Measurements from ENCODE around the gene TAOK2.
A peak's percentile ranks its signal among the peaks of the same experiment; 100 is the strongest.
"Not testable (repeated sequence)": the region's sequence is repeated elsewhere in the genome, so short reads cannot be mapped to it uniquely, and the experiment has no call there.

Gene TAOK2

DNA sequence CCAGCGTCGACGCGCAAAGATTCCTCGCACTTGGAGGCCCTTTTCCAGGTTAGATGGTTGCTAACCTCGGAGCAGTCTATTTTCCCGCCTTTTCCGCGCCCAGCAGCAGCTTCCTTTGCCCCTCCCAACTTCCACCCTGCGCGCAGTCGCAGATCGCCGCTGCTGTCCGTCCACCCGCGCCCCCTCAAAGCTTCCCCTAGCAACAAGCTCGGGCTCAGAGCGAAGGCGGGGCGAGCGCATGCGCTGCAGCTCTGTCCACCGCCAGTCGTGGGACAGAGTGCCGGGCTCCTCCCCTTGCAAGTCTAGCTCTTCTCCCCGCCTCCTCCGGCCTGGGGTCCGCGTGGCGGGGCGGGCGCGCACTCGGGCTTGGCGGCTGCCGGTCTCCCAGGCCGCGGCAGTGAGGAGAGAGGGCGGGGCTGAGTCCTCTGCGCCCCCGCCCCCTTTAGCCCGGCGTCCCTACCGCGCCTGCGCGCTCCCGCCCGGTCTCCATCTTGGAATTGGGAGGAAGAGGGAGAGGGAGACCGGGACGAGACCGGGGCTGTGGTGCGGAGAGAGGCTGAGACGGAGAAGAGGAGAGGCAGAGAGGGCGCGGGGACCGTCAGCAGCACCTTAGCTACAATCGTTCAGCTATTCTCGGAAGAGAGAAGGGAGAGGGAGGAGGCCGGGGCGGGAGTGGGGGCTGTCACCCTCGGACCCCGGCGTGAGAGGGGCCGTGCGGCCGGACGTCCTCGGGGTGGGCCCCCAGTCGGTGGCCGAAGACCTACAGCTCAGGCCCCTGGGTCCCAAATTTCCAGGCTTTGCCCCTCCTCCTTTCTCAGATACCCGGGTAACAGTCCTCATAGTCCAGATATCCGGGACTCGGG lies at the start of gene TAOK2:
TAOK2 (plus strand) TSS at position 485 of the 863 bp plus-strand sequence. CDS start 3,905 bp downstream, outside the sequence.
- Mint-ChIP-seq H3K4me1 (ENCODE audit: low read depth) (peaks cover 35% of the 10 kb centered on the region), H3K36me3 (ENCODE audit: low read depth) (peaks cover 62% of the 10 kb centered on the region), H3K27me3 (no peaks in the 10 kb centered on the region), H3K27ac (peak within 1 kb of the TSS; percentile 95), H3K9me3 (peaks cover 8% of the 10 kb centered on the region), H3K4me3 (peak within 1 kb of the TSS; percentile 93)
- peak; percentile 98 for DNase-seq

DNA sequence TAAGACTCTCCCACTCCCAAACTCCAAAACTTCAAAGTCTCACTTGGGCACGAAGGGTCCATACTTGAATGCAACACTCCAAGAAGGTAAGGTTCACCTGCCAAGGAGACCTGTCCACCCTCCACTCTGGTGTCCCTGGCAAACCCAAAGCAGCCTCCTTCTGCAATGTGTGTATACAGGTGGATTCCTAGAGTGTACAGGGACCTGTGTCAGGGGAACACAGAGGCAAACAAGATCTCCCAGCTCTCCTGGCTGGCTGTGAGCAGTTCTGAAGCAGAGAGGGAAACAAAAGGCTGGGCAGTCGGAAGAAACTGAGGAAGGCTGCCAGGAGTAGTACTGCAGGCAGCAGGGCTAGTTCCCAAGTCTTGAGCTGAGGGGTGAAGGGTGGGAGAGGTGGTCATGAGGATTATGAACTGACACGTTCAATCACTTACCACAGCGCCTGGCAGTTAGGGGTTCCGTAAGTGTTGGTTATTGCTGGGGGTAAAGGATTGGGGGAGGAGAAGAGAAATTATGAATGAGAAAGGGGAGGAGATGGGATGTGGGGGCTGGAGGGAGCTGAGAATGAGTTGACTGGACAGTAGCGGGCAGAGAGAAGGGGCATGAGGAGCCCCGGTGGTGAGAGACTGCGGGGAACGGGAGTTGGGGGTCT lies 48.4 kb upstream of the TAOK2 start:
- Mint-ChIP-seq H3K27me3 (no peaks in the 10 kb centered on the region), H3K27ac (peak overlapping the region; percentile 91), H3K4me1 (ENCODE audit: low read depth) (peaks cover 44% of the 10 kb centered on the region), H3K4me3 (peak overlapping the region; percentile 89), H3K9me3 (no peaks in the 10 kb centered on the region), H3K36me3 (ENCODE audit: low read depth) (peaks cover 51% of the 10 kb centered on the region)
- DNase-seq, result no peak

DNA sequence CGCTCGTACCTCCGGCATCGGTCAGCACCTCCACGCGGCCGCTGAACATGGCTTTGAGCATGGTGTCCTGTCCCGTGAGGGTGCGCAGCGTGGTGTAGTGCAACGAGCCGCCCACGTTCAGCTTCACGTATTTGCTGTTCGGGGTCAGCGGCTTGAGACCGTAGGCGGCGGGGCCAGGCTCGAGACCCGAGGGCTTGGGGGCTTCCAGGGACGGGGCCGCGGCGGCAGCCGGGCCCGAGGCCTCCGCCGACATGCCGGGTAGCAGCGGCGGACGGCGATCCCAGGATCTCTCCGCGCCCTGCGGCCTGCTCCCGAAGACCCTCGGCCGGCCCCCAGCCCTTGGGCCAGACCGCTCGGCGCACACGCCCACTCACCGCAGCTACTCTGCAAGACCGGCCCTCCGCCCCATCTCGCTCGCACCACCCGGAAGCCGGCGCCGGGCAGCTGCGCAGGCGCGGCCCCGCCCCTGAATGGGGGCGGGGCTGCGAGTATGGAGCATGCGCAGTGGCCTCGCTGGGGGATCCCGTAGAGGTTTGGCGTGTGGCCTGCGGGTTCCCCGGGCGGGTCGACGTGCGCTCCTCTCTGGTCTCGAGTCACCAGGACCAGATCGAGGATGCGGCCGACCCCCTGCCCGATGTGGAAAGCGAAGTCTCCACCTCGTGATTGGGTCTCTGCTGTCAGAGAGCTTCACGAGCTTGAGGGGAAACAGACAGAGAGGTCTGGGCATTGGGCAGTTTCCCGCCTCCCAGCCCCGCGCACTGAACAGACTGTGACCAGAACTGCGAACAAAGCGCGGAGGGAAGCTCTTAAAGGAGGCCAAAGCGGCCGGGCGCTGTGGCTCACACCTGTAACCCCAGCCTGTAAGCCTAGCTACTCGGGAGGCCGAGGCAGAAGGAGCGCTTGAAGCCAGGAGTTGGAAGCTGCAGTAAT lies 47.6 kb upstream of the TAOK2 start, which contains the start of gene KCTD13:
KCTD13 (minus strand) TSS at position 446 of the 930 bp plus-strand sequence; CDS start at position 253, 193 bp downstream.
- Mint-ChIP-seq H3K4me3 (peak within 1 kb of the TSS; percentile 89), H3K27me3 (no peaks in the 10 kb centered on the region), H3K4me1 (ENCODE audit: low read depth) (peaks cover 37% of the 10 kb centered on the region)

GRCh38 chr16:29926711-29927052 lies 47.0 kb upstream of the TAOK2 start:
- Mint-ChIP-seq H3K36me3 (ENCODE audit: low read depth) (peaks cover 37% of the 10 kb centered on the region), H3K4me3 (peak overlapping the region; percentile 89), H3K27me3 (no peaks in the 10 kb centered on the region), H3K4me1 (ENCODE audit: low read depth) (peaks cover 35% of the 10 kb centered on the region), H3K9me3 (no peaks in the 10 kb centered on the region), H3K27ac (peak overlapping the region; percentile 97)
- DNase-seq, result no peak

More for the DNA sequence above, 47.6 kb upstream of the TAOK2 start, which contains the start of gene KCTD13:
- Mint-ChIP-seq H3K27ac (peak within 1 kb of the TSS; percentile 97), H3K9me3 (no peaks in the 10 kb centered on the region), H3K36me3 (ENCODE audit: low read depth) (peaks cover 43% of the 10 kb centered on the region)
- DNase-seq, result peak; percentile 99

GRCh38 chr16:29927070-29927905 lies 46.4 kb upstream of the TAOK2 start:
- DNase-seq, result no peak
- H3K36me3 Mint-ChIP-seq (ENCODE audit: low read depth), result peaks cover 31% of the 10 kb centered on the region
- H3K4me1 Mint-ChIP-seq (ENCODE audit: low read depth), result peaks cover 35% of the 10 kb centered on the region
- no peaks in the 10 kb centered on the region for H3K9me3 Mint-ChIP-seq
- H3K4me3 Mint-ChIP-seq, result peak overlapping the region; percentile 89
- H3K27ac Mint-ChIP-seq, result peak overlapping the region; percentile 97
- H3K27me3 Mint-ChIP-seq, result no peaks in the 10 kb centered on the region

- not testable (repeated sequence) for H3K4me1 Mint-ChIP-seq (ENCODE audit: low read depth); H3K4me3 Mint-ChIP-seq; H3K27ac Mint-ChIP-seq; DNase-seq; H3K36me3 Mint-ChIP-seq (ENCODE audit: low read depth); H3K9me3 Mint-ChIP-seq; H3K27me3 Mint-ChIP-seq
Observed at GRCh38 chr16:29931750-29932149, 41.9 kb upstream of the TAOK2 start.

GRCh38 chr16:29940656-29941055 lies 33.0 kb upstream of the TAOK2 start:
- H3K4me3 Mint-ChIP-seq, result no peak overlapping the region
- peaks cover 12% of the 10 kb centered on the region for H3K4me1 Mint-ChIP-seq (ENCODE audit: low read depth)
- H3K27ac Mint-ChIP-seq, result no peak overlapping the region
- no peak for DNase-seq
- no peaks in the 10 kb centered on the region for H3K9me3 Mint-ChIP-seq
- H3K27me3 Mint-ChIP-seq, result no peaks in the 10 kb centered on the region
- no peaks in the 10 kb centered on the region for H3K36me3 Mint-ChIP-seq (ENCODE audit: low read depth)

DNA sequence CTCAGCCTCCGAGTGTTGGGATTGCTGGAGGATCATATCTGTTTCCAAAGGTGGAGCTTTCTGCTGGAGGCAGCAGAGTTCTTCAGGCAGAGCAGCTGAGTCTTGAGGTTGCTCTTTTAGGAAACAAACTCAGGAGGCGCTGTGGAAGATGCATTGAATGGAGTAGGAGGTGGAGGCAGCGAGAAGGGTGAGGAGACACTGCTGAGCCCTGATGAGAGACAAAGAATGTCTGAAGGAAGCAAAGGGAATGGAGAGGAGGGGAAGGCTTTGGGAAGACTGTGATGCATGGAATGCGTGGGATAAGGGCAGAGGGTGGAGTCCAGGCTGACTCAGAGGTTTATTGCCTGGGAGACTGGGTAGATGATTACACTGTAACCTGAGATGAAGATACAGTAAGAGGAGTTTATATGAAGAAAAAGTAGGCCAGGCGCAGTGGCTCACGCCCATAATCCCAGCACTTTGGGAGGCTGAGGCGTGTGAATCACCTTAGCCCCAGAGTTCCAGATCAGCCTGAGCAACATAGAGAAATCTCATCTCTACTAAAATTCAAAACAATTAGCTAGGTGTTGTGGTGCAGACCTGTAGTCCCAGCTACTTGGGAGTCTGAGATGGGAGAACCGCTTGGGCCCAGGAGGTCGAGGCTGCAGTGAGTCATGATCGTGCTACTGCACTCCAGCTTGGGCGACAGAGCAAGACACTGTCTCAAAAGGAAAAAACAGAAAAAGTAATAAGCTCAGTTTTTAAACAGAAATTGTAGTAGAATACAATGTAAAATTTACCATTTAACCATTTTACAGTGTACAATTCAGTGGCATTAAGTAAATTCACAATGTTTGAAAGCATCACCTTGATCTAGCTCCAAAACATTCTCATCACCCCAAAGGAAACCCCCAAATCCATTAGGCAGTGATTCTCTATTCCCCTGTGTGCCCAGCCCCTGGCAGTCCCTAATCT lies 29.5 kb upstream of the TAOK2 start:
- H3K27ac Mint-ChIP-seq, result no peak overlapping the region
- H3K4me3 Mint-ChIP-seq, result no peak overlapping the region
- H3K36me3 Mint-ChIP-seq (ENCODE audit: low read depth), result no peaks in the 10 kb centered on the region
- no peaks in the 10 kb centered on the region for H3K27me3 Mint-ChIP-seq
- H3K9me3 Mint-ChIP-seq, result no peaks in the 10 kb centered on the region
- no peak for DNase-seq
- H3K4me1 Mint-ChIP-seq (ENCODE audit: low read depth), result peaks cover 12% of the 10 kb centered on the region

DNA sequence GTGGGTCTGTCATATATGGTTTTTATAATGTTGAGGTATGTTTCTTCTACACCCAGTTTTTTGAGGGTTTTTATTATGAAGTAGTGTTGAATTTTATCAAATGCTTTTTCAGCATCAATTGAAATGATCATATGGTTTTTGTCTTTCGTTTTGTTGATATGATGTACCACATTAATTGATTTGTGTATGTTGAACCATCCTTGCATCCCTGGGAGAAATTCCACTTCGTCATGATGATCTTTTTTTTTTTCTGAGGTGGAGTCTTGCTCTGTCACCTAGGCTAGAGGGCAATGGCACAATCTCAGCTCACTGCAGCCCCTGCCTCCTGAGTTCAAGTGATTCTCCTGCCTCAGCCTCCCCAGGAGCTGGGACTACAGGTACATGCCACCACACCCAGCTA lies 25.8 kb upstream of the TAOK2 start:
- Mint-ChIP-seq H3K27me3 (no peaks in the 10 kb centered on the region), H3K4me1 (ENCODE audit: low read depth) (peaks cover 9% of the 10 kb centered on the region), H3K9me3 (peaks cover 3% of the 10 kb centered on the region), H3K27ac (no peak overlapping the region), H3K36me3 (ENCODE audit: low read depth) (no peaks in the 10 kb centered on the region), H3K4me3 (no peak overlapping the region)
- DNase-seq, result no peak

DNA sequence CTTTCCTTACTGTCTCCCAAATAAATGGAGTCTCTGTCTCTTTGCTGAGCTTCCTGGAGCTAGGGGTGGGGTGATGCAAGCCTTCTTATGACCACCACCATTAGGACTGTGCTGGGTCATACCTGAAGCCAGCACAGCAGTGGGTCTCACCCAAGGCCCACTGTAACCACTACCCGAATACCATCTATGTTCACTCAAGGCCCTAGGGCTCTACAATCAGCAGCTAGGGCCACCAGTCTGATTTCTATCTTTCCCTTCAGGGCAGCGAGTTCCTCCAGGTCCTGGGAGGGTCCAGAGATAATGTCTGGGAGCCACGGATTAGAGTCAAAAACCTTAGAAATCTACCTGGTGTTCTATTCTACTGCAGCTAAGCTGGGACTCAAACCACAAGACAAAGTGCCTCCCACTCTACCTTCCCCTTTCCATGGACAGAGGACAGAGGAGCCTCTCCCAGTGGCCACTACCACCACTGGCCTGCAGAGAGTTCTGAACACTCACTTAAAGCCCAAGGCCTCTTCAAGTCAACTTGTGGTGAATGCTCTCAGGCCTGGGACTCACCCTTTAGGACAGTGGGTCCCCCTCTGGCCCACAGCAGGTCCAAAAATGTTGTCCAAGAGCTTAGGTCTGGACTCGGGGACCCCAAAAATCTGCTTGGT lies 22.7 kb upstream of the TAOK2 start:
- Mint-ChIP-seq H3K27ac (no peak overlapping the region), H3K27me3 (no peaks in the 10 kb centered on the region), H3K4me1 (ENCODE audit: low read depth) (no peaks in the 10 kb centered on the region)

GRCh38 chr16:29951625-29952365 lies 21.9 kb upstream of the TAOK2 start:
- Mint-ChIP-seq H3K36me3 (ENCODE audit: low read depth) (no peaks in the 10 kb centered on the region), H3K4me1 (ENCODE audit: low read depth) (no peaks in the 10 kb centered on the region), H3K9me3 (peaks cover 3% of the 10 kb centered on the region), H3K4me3 (no peak overlapping the region), H3K27me3 (no peaks in the 10 kb centered on the region), H3K27ac (no peak overlapping the region)
- DNase-seq, result no peak

More for the DNA sequence above, 22.7 kb upstream of the TAOK2 start:
- no peak for DNase-seq
- H3K4me3 Mint-ChIP-seq, result no peak overlapping the region
- peaks cover 3% of the 10 kb centered on the region for H3K9me3 Mint-ChIP-seq
- no peaks in the 10 kb centered on the region for H3K36me3 Mint-ChIP-seq (ENCODE audit: low read depth)

DNA sequence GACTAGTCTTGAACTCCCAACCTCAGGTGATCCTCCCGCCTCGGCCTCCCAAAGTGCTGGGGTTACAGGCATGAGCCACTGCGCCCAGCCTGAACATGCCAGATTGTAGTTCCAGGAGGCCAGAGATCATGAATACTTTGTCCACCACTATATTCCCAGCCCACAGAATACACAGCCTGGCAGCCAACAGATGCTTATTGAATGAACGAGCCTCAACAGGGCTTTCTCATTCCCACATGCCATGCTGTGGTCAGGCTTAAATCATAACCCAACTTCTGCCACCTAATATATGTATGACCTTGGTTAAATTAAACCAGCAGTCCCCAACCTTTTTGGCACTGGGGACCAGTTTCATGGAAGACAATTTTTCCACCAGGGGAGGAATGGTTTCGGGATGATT lies 14.9 kb upstream of the TAOK2 start:
- no peak for DNase-seq
- Mint-ChIP-seq H3K4me3 (no peak overlapping the region), H3K27ac (no peak overlapping the region), H3K9me3 (no peaks in the 10 kb centered on the region), H3K4me1 (ENCODE audit: low read depth) (peaks cover 22% of the 10 kb centered on the region), H3K36me3 (ENCODE audit: low read depth) (peaks cover 5% of the 10 kb centered on the region), H3K27me3 (no peaks in the 10 kb centered on the region)

Data from activated T-cell treated with anti-CD3 and anti-CD28 coated beads, Interleukin-2, amount 50 U/mL, for 24 hours (primary cell).